CD4-positive, alpha-beta T cell treated with Interleukin-4 for 4 hours (primary cell): ENCODE measurements around the gene DIPK1B.
A peak's percentile ranks its signal among the peaks of the same experiment; 100 is the strongest.

Experiments
- DNase-seq: peaks from one replicate; pipeline ENCODE4 v3.0.0-alpha.2; 2020

The DIPK1B gene

GRCh38 chr9:136686794-136687711 is 25.3 kb upstream of the DIPK1B start, which contains the start of gene AGPAT2:
Gene AGPAT2, minus strand, starts transcription at chr9:136687457. Its CDS starts 100 bp downstream, at chr9:136687357.
- DNase-seq: peak; percentile 37

GRCh38 chr9:136687721-136688223 is 24.6 kb upstream of the DIPK1B start:
- DNase-seq: no peak

- no peak for DNase-seq
Measured at GRCh38 chr9:136688274-136689107, 23.9 kb upstream of the DIPK1B start.

- DNase-seq: no peak
Measured at GRCh38 chr9:136689108-136689460, 23.3 kb upstream of the DIPK1B start.

- DNase-seq: no peak
Measured at GRCh38 chr9:136690104-136690805, 22.1 kb upstream of the DIPK1B start.

- no peak for DNase-seq
Measured at GRCh38 chr9:136690806-136691261, 21.5 kb upstream of the DIPK1B start.

GRCh38 chr9:136691316-136692184 is 20.8 kb upstream of the DIPK1B start:
- DNase-seq: no peak

GRCh38 chr9:136692185-136693134 is 19.9 kb upstream of the DIPK1B start:
- DNase-seq: no peak

- no peak for DNase-seq
Measured at GRCh38 chr9:136693135-136693489, 19.3 kb upstream of the DIPK1B start.

- peak; percentile 10 for DNase-seq
Measured at GRCh38 chr9:136693490-136694162, 18.7 kb upstream of the DIPK1B start.

- DNase-seq: no peak
Measured at GRCh38 chr9:136694163-136694871, 18.1 kb upstream of the DIPK1B start.

GRCh38 chr9:136694872-136695247 is 17.5 kb upstream of the DIPK1B start:
- DNase-seq: no peak

GRCh38 chr9:136695435-136695895 is 16.9 kb upstream of the DIPK1B start:
- DNase-seq: no peak

GRCh38 chr9:136695955-136696354 is 16.4 kb upstream of the DIPK1B start:
- DNase-seq: no peak

GRCh38 chr9:136696502-136696901 is 15.9 kb upstream of the DIPK1B start:
- no peak for DNase-seq

- DNase-seq: no peak
Measured at GRCh38 chr9:136697146-136697820, 15.1 kb upstream of the DIPK1B start.

GRCh38 chr9:136697821-136698526 is 14.4 kb upstream of the DIPK1B start:
- no peak for DNase-seq

GRCh38 chr9:136698635-136699246 is 13.6 kb upstream of the DIPK1B start:
- no peak for DNase-seq
